Karpas-422 (cell line): Measurements from ENCODE around the gene ANO1. TPM values are rescaled to one million over a fixed set of nuclear protein-coding genes. Genes with fewer than 3 reads are reported as not detected.
A peak's percentile ranks its signal among the peaks of the same experiment; 100 is the strongest.
"Not testable (repeated sequence)": the region's sequence is repeated elsewhere in the genome, so short reads cannot be mapped to it uniquely, and the experiment has no call there.

Source experiments
- DNase-seq: peaks from one replicate; pipeline ENCODE4 v3.0.0-alpha.2; 2015
- H2AFZ ChIP-seq: fragments of 200-600 bp; sonication (generic); 2 replicates; pipeline ENCODE4 v1.6.1; 2014; ENCODE audit warnings: antibody characterized with exemption, low read length, mixed read lengths
- H3K27ac ChIP-seq: fragments of 200-600 bp; sonication (generic); 2 replicates; pipeline ENCODE4 v1.5.1; 2014; ENCODE audit warnings: mild to moderate bottlenecking, low read length, moderate library complexity
- H3K27me3 ChIP-seq: fragments of 200-600 bp; sonication (generic); 2 replicates; pipeline ENCODE4 v1.6.1; 2014; ENCODE audit warnings: low read length, mixed read lengths
- H3K36me3 ChIP-seq: fragments of 200-600 bp; sonication (generic); 2 replicates; pipeline ENCODE4 v1.6.1; 2014; ENCODE audit warnings: low read length, mixed read lengths; ENCODE audit not compliant: insufficient read depth
- H3K4me1 ChIP-seq: fragments of 200-600 bp; sonication (generic); 2 replicates; pipeline ENCODE4 v1.6.1; 2014; ENCODE audit warnings: mild to moderate bottlenecking, low read length, mixed read lengths
- H3K4me2 ChIP-seq: fragments of 200-600 bp; sonication (generic); 2 replicates; pipeline ENCODE4 v1.6.1; 2014; ENCODE audit warnings: low read length, low read depth, mild to moderate bottlenecking; ENCODE audit not compliant: poor library complexity, severe bottlenecking
- H3K4me3 ChIP-seq: fragments of 200-600 bp; sonication (generic); 2 replicates; pipeline ENCODE4 v1.5.1; 2014; ENCODE audit warnings: mild to moderate bottlenecking, antibody characterized with exemption, low read length, mixed read lengths
- H3K79me2 ChIP-seq: fragments of 200-600 bp; sonication (generic); 2 replicates; pipeline ENCODE4 v1.6.1; 2014; ENCODE audit warnings: mild to moderate bottlenecking, low read length, mixed read lengths
- H3K9ac ChIP-seq: fragments of 200-600 bp; sonication (generic); 2 replicates; pipeline ENCODE4 v1.6.0; 2014; ENCODE audit warnings: low read length
- H3K9me2 ChIP-seq: fragments of 200-600 bp; sonication (generic), shearing (Covaris generic); replicated peaks from 2 replicates; pipeline ENCODE4 v1.6.0; 2014; ENCODE audit warnings: mild to moderate bottlenecking, low read length, moderate library complexity; ENCODE audit not compliant: insufficient read depth
- H3K9me3 ChIP-seq: fragments of 300-700, 200-600 bp; sonication (generic); 2 replicates; pipeline ENCODE4 v1.6.1; 2014; ENCODE audit warnings: low read length, mixed read lengths
- H4K20me1 ChIP-seq: fragments of 200-600 bp; sonication (generic); 2 replicates; pipeline ENCODE4 v1.6.1; 2014; ENCODE audit warnings: mild to moderate bottlenecking, antibody characterized with exemption, low read length, low read depth; ENCODE audit not compliant: insufficient read depth
- total RNA-seq: library from RNA; depleted of rRNA; stranded (reverse); fragments of >200 nt; shearing (Covaris generic); gene quantifications from 2 replicates; pipeline ENCODE4 v1.2.3, GENCODE V29; 2014; ENCODE audit warnings: low replicate concordance

ANO1 gene
- total RNA-seq, 1 experiment from 2014 or later: not detected

DNA sequence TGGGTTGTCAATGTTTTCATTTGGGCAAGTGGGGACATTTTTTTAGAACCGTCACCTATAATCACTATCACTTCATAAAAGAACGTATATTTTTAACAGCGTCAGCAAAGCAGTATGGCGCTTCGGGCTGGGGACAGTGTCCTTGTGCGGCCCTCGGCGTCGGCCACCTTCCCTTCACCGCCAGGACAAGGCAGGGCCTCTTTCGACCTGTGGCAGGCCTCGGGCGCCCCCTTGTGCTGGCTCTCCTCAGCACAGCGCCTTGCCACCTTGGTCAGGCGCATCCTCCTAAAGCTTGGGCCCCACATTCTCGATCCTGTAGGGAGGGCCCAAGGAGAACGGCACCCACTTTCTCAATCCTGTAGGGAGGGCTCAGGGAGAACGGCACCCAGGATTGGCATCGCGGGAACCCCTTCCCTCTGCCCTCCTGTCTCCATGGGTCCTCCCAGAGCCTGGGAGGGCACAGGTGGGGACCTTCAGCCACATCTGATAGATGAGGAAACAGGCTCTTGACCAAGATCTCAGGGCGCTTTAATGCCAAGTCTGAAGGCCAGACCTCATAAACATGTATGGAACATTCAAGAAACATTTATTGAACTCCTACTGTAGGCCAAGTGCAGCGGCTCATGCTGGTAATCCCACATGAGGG lies 113.5 kb downstream of the ANO1 start:
- DNase-seq: peak; percentile 75
- H3K4me2 ChIP-seq: no peak overlapping the region
- no peak overlapping the region for H2AFZ ChIP-seq
- H3K27me3 ChIP-seq: no peaks in the 10 kb centered on the region
- H3K9me2 ChIP-seq: no peaks in the 10 kb centered on the region
- H4K20me1 ChIP-seq: no peaks in the 10 kb centered on the region
- H3K9me3 ChIP-seq: no peaks in the 10 kb centered on the region
- H3K79me2 ChIP-seq: no peaks in the 10 kb centered on the region
- no peak overlapping the region for H3K27ac ChIP-seq
- H3K36me3 ChIP-seq: no peaks in the 10 kb centered on the region
- no peak overlapping the region for H3K9ac ChIP-seq
- H3K4me1 ChIP-seq: no peaks in the 10 kb centered on the region
- H3K4me3 ChIP-seq: no peak overlapping the region

GRCh38 chr11:70192666-70193410 lies 114.7 kb downstream of the ANO1 start:
- no peaks in the 10 kb centered on the region for H4K20me1 ChIP-seq
- H3K4me3 ChIP-seq: no peak overlapping the region
- H3K27me3 ChIP-seq: no peaks in the 10 kb centered on the region
- H3K9me3 ChIP-seq: no peaks in the 10 kb centered on the region
- H3K4me2 ChIP-seq: no peak overlapping the region
- no peaks in the 10 kb centered on the region for H3K79me2 ChIP-seq
- no peak overlapping the region for H2AFZ ChIP-seq
- no peaks in the 10 kb centered on the region for H3K36me3 ChIP-seq
- no peak overlapping the region for H3K27ac ChIP-seq
- H3K9ac ChIP-seq: no peak overlapping the region
- no peaks in the 10 kb centered on the region for H3K4me1 ChIP-seq
- DNase-seq: no peak
- no peaks in the 10 kb centered on the region for H3K9me2 ChIP-seq

GRCh38 chr11:70193411-70194292 lies 115.5 kb downstream of the ANO1 start:
- Histone ChIP-seq H3K4me2 (no peak overlapping the region), H3K27me3 (no peaks in the 10 kb centered on the region), H3K9ac (no peak overlapping the region), H3K4me3 (no peak overlapping the region), H2AFZ (no peak overlapping the region), H3K27ac (no peak overlapping the region), H3K36me3 (no peaks in the 10 kb centered on the region), H3K4me1 (no peaks in the 10 kb centered on the region), H3K9me3 (no peaks in the 10 kb centered on the region), H3K9me2 (no peaks in the 10 kb centered on the region), H4K20me1 (no peaks in the 10 kb centered on the region), H3K79me2 (no peaks in the 10 kb centered on the region)
- DNase-seq: no peak

DNA sequence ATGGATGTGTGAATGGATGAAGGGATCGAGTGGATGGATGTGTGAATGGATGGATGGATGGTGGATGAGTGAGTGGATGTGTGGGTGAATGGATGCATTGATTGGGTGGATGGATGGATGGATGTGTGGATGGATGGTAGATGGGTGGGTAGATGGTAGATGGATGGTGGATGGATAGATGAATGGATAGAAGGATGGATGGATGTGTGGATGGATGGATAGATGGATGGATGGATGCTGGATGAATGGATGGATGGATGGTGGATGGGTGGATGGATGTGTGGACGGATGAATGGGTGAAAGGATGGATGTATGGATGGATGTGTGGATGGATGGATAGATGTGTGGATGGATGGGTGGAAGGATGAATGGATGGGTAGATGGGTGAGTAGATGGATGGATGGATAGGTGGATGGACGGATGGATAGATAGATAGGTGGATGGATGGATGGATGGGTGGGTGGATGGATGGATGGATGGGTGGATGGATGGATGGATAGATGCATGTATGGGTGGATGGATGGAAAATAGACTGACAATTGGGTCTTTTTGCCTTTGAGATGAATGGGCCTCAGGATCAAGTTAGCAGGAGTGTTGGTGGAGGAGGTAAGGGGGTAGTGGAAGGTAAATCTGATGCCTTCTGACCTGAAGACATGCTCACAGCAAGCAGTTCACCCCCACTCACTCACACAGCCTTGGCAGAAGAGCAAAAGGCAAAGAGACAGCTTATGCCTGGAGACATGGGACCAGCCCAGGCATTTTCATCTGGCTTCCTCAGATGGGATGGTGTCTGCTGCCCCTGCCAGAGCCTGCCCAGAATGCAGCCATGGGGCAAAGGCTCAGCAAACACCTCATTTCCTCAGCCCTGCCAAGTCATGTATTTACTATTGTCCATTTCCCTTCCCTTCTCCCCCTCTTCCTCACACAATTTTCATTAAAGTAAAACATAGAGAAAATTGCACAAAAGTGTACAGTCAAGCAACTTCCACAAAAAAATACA lies 117.0 kb downstream of the ANO1 start:
- H3K4me3 ChIP-seq: no peak overlapping the region
- H3K4me1 ChIP-seq: no peaks in the 10 kb centered on the region
- H3K27me3 ChIP-seq: no peaks in the 10 kb centered on the region
- 0 out of 2 replicates have a peak overlapping the region, but pooled peaks have one; percentile 20 for H3K9ac ChIP-seq
- H3K4me2 ChIP-seq: no peak overlapping the region
- H2AFZ ChIP-seq: no peak overlapping the region
- H3K79me2 ChIP-seq: no peaks in the 10 kb centered on the region
- no peaks in the 10 kb centered on the region for H3K36me3 ChIP-seq
- no peaks in the 10 kb centered on the region for H4K20me1 ChIP-seq
- H3K27ac ChIP-seq: no peak overlapping the region
- H3K9me3 ChIP-seq: no peaks in the 10 kb centered on the region
- no peaks in the 10 kb centered on the region for H3K9me2 ChIP-seq
- DNase-seq: no peak

- Histone ChIP-seq H3K9me3 (no peaks in the 10 kb centered on the region), H3K79me2 (peaks cover 22% of the 10 kb centered on the region), H3K4me1 (peaks cover 14% of the 10 kb centered on the region), H3K27me3 (no peaks in the 10 kb centered on the region), H4K20me1 (peaks cover 17% of the 10 kb centered on the region), H3K4me3 (no peak overlapping the region), H3K27ac (no peak overlapping the region), H3K4me2 (no peak overlapping the region), H3K9ac (no peak overlapping the region), H3K9me2 (no peaks in the 10 kb centered on the region), H2AFZ (no peak overlapping the region), H3K36me3 (peaks cover 1% of the 10 kb centered on the region; the same call in 1 of the 2 replicates)
- DNase-seq: no peak
Measured at GRCh38 chr11:70200212-70200844, 122.2 kb downstream of the ANO1 start.

DNA sequence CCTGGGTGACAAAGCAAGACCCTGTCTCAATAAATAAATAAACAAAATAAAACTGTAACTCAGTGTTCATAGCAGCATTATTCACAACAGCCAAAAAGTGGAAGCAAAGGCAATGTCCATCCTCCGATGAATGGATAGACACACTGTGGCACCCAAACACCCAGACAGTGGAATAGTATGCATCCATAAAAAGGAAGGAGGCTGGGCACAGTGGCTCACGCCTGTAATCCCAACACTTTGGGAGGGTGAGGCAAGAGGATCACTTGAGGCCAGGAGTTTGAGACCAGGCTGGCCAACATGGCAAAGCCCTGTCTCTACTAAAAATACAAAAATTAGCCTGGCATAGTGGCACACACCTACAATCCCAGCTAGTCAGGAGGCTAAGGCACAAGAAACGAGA lies 122.9 kb downstream of the ANO1 start:
- not testable (repeated sequence) for H3K9ac ChIP-seq, H3K4me3 ChIP-seq, H3K27ac ChIP-seq, H3K9me2 ChIP-seq, H3K36me3 ChIP-seq, H2AFZ ChIP-seq, H3K27me3 ChIP-seq, H3K4me2 ChIP-seq, H3K9me3 ChIP-seq, DNase-seq
- peaks cover 22% of the 10 kb centered on the region for H4K20me1 ChIP-seq
- peaks cover 28% of the 10 kb centered on the region for H3K79me2 ChIP-seq
- H3K4me1 ChIP-seq: peaks cover 14% of the 10 kb centered on the region
